SIG-M5 treated with dmso at 0.1 percent for 504 hours (cell line): ENCODE measurements around the gene TIFAB.
A peak's percentile ranks its signal among the peaks of the same experiment; 100 is the strongest.

Experiments
- DNase-seq: peaks from one replicate; lab custom pipeline; 2025; ENCODE audit not compliant: unreplicated experiment; lab: John Stamatoyannopoulos, UW

Gene TIFAB

DNA sequence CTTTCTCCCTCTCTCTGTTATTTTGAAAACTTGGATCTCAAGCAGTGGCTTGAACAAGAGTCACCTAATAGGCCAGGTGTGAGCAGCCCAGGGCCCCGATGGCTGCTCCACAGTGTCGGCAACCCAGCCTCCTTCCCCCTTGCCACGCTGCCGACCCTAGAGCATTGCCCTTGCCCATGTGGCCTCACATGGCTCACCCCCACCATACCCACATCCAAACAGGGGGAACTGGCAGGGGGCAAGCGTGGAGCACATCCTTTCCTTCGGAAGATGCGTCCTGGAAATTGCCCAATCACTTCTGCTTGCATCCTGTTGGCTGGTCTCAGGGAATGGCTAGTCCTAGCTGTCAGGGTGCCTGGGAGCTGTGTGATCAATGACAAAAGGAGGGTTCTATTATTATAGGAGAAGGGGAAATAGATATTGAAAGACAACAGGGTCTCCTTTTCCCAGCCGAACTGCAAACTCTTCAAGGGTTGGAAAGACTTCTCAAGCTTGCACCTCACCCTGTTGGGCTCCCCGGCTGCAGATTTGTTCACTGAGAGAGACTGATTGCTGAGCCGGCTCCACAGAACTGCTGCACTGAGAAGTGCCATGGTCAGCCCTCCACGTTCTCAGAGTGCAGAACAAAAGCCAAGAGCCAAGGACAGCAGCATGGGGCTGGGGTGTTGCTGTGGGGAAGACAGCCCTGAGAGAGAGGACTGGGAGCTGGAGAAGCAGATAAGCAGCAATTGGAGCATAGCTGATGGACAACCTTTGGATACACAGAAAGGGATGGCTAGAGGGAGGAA lies 8.3 kb upstream of the TIFAB start:
- DNase-seq, result no peak

DNA sequence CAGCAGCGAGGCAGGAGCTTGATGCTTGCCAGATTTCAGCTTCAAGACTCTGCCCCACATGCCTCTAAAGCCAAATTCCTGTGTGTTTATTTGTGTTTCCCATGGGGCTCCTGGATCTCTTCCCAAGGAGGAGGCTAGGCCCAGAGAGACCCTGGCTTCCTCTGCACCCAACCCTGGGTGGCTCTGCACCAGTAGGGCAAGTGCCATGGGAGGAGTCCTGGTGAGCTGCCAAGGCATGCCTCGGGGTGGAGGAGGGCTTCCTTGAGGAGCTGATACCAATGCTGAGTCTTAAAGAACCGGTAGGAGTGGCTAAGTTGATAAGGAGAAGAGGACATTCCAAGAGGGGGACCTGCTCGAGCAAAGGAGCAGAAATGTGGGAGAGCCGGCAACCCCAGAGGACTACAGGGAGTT lies 6.8 kb upstream of the TIFAB start:
- DNase-seq, result no peak

DNA sequence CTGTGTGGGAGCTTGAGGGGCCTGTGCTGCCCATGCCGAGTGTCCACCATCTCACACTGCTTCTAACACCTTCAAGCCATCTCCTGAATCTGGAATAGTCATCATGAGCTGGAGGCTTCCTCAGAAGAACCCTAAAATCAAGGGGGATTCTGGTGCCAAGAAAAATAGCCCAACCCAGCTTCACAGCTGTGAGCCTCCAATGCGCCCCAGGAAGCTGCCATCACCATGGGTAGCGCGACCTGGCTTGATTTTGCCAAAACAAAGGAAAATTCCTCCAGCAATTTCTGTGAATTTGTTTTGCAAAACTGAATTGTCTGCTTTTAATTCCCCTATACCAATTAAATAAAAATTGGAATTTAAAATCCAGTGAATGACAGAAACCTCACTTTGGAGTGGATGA lies 6.2 kb upstream of the TIFAB start:
- no peak for DNase-seq

DNA sequence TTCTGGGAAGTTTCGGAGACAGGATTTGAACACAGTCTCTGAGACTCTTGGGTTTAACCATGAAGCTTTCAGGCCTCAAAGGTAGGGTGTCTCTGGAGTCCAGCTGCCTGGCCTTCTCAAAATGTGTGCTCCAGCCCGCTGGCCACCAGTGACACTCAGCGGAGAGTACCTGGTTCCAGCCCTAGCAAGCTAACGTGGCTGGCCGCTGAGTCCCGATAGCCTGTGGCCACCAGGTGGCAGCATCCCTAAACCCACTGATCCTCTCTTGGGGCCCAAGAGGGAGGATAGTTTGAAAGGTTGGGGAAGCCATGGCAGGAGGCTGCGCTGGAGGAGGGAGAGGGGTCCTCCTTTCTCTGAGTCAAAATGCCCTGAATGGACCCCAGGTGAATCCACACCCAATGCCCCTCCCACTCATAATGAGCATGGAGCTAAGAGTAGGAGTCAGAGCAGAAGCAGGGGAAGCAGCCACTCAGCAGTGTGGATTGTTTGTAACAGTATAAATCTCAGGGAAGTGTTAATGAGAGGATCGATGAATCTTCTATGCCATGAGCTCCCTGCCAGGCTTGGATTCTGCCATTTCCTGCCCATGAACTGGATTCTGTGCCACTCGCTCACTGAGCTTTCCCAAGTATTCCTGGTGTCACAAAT lies 5.4 kb upstream of the TIFAB start:
- DNase-seq, result peak; percentile 77

DNA sequence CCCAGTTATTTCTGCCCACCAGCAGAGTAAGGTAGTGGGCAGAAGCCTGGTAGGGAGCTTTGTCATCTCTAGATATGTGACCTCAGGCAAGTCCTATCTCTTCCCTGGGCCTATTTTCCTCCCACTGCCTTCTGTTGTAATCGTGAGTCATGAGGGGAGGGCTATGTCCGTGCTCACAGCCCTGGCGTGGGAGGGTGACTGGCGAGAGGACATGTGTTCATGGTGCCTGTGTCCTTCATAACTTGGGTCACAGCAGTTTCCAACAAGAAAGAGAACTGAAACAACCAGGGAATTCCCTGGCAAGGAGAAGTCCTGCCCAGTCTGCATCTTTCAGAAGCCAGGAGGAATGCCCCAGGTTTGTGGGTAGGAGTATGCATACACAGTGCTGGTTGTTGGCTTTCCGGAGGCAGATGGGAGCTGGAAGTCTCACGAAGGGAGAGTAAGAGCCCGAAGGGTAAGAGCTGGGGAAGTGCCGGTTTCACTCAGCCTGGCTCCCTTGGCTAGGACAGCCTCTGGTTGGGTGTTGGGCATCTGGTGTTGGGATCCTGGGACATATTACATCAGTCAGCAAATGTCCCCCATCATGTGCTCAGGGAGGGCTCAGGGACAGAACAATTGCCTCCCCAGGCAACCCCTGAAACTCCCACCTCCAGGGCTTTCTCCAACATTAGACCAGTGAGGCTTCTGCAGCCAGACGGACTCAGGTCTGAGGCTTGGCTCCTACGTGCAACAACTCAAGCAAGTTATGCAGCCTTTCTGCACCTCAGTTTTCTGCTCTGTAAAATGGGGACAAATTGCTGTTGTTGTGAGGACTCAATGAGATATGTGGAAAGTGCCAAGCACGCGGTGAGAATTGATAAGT lies 4.3 kb upstream of the TIFAB start:
- peak; percentile 89 for DNase-seq

DNA sequence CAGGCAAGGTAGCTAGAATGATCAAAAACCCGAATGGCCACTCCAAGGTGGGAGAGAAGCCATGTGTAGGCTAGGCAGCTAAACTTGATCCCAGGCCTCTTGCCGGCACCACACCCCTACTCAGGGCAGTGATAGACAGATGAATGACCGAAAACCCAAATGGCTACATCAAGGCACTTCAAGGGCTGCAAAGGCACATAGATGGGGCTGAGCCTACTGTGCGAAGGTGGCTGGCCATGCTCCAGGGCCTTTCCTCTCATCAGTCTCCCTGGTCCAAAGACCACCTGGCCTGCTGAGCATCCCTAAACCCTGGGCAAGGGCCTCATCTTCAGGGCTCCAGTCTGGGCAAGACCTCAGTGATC lies 3.7 kb upstream of the TIFAB start:
- no peak for DNase-seq

DNA sequence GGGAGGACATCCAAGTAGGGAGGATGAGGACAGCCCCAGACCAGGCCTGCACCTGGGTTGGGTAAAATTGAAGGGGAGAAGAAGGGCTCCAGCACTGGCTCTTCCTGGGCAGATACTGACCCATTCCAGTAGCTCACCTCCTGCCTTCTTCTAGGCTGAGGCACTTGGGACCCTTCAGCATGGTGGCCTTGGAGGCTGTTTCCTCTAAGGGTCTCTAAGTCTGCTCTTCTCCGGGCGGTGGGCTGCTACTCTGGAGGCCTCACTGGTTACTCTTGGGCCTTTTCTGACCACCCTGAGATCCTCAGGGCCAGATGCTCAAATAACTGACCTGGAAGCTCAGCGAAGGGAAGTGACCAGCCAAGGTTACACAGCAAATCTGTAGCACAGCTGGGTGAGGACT lies 2.8 kb upstream of the TIFAB start:
- DNase-seq, result no peak

DNA sequence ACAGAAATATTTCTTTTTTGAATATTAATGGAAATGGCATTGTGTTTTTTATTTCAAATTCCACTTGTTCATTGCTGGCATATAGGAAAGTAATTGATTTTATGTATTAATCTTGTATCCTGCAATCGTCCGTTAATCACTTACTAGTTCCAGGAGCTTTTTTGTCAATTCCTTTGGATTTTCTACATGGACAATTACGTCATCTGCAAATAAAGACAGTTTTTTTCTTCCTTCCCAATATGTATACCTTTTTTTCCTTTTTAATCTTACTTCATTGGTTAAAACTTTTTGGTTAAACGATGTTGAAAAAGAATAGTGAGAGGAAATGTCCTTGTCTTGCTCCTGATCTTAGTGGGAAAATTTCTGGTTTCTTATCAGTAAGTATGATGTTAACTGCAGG lies 1.5 kb upstream of the TIFAB start:
- DNase-seq, result no peak

DNA sequence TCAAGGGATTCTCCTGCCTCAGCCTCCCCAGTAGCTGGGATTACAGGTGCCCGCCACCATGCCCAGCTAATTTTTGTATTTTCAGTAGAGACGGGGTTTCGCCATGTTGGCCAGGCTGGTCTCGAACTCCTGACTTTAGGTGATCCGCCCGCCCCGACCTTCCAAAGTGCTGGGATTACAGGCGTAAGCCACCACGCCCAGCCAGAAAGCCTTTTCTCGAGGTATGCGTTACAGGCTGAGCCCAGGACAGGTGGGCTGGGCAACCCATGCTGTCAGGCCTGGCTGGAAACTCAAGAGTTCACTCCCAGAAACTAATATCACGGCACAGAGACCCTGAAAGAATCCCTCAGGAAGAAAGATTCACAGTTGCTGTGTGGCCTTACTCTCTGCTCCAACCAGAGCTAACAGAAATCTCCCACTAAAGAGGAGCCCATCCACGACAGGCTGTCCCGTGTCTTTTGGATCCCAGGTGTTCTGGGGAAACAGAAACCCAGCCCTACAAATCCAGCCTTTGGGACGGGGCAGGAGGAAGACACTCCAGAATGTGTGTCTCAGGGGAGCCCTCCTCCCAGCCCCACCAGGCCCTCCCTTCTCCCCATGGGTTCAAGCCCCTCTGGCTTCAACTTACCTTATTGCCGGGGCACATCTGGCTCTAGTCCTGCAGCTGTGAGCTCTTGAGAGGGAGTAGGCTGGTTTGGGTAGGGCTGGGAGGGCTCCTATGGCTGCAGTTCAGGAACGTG lies 400 bp downstream of the TIFAB start:
- DNase-seq, result no peak

DNA sequence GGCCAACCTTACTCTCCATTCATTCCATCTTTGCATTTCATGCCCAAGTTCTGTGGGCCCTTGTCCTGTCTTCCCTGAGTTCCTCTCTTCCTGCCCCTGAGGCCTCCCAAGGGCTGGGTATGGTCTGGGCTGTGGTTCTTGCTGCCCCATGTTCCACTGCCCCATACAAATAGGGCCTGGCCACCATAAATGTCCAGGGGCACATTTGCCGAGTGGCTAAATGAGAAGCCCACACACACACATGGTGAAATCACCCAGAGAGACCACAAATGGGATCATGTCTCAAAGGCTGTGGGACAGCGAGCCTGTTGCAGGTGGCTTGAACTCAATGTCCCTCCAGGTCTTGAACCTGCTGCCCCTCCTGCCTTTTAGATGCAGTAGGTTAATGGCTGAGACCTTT lies 1.2 kb downstream of the TIFAB start:
- no peak for DNase-seq

DNA sequence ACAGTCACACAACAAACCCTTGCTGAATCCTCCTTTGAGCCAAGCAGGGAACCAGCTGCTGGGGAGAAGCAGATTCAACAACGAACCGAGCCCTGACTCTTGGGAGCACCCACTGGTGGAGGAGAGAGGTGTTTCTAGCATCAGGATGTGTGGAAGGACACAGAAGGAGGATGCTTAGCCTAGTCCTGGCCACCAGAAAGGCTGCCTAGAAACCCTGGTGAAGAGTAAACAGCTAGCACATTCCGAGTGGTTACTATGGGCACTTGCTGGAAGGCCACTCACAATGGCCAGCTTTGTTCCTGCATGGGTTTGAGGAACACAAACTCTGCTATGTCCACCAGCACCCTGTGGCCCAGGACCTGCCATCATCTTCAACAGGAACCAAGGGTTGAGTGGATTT lies 1.8 kb downstream of the TIFAB start:
- DNase-seq, result no peak

DNA sequence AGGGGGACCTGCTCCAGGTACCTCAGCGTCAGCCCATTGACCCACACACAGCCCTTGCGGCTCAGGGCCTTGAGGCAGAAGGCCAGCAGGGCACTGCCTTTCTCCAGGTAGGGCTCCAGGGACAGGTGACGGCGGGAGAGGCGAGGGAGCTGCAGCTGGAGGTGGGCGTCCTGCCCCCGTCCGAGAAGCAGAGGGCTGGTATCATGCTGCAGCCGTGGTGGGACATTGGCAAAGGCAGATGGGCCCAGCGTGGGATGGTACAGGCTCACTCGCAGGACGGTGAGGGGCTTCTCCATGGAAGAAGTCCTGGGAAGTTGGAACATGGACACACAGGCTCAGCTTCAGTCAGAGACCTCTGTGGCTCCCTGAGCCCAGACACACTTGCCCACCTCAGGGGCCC lies 2.5 kb downstream of the TIFAB start:
- no peak for DNase-seq

DNA sequence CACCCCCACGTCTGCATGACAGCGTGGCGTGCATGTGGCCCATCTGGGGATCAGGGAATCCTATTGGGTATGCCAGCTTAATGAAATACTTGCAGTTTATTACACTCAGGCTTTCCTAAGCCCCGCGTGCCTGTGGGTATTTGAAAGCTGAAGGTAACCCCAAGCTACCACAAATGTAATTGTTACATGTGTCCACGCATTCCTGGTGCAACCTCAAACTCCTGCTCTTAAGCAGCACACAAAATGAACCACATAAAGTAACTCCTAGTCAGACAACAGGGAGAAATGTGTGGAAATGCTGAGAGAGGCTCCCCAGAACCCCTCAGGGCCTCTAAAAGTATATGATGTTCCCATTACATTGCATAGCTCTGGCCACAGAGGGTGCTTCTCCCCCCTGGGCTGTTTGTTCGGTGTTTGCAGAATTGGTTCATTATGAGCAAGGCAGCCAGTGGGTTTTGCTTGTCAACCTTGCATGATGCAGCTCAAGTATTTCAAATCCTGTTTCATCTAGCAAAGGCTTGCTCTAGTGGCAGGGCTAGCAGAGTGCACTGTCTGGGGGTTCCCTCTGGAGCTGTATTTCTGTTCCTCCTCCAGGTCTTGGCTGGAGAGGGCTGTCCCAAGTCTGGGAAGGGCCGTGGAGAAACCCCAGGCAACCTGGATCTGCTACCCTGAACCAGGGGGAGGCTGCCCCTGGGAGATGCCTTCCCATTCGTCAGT lies 3.2 kb downstream of the TIFAB start:
- no peak for DNase-seq

DNA sequence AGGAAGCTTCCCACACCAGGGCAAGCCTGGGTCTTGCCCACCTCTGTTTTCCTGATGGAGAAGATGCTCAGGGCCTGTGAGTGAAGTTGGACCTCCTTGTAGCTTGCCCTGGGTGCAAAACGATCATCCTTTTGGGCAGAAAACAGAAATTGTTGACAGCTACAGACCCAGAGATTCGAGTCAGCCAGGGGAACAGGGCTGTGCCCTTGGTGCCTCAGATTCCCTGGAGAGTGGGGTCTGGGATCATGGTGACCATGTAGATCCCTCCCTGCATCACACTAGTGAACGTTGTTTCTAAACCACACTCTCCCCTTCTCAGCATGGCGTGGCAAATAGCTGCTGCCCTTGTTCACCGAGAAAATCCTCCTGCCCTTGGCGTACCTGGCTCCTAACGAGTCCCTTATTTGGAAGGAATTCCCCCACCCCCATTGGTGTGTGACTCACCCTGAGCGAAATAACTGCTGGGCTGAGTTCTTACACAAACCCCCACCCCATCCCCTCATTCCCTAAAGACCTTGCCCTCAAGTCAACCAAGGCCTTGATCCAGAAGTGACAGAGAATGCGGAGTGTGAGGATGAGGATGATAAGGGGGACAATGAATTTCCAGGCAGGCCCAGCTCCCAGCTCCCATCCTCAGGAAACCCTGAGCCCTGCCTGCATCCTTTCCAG lies 3.9 kb downstream of the TIFAB start:
- no peak for DNase-seq

DNA sequence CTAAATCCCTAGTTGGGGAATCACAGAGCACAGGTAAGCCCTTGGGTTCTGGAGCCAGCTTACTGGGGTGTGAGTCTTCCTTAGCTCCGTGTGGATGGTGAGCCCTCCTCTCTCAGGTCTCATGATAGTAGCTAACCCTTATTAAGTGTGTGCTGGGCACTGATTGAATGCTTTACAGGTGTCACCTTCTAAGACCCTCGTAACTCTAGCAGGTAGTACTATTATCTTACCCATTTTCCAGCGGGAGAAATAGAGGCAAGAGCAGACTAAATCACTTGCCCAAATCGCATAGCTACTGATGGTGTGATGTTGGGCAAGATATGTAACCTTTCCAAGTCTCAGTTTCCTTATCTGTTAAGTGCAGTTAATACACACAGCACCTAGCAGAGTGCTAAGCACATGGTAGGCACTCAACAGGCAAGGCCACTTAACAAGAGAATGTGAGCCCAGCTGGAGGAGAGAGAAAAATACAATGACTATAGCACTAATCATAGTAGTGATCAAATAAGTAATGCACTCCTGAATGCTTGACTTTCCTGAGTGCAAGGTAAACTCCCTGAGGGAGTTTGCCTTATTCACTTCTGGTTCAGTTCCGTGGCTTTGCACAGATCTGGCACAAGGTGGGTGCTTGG lies 4.7 kb downstream of the TIFAB start, which contains the start of gene DCANP1:
Gene DCANP1, minus strand, starts transcription at position 51 of the 632 bp plus-strand sequence. CDS start 240 bp downstream, outside the sequence.
- no peak for DNase-seq

DNA sequence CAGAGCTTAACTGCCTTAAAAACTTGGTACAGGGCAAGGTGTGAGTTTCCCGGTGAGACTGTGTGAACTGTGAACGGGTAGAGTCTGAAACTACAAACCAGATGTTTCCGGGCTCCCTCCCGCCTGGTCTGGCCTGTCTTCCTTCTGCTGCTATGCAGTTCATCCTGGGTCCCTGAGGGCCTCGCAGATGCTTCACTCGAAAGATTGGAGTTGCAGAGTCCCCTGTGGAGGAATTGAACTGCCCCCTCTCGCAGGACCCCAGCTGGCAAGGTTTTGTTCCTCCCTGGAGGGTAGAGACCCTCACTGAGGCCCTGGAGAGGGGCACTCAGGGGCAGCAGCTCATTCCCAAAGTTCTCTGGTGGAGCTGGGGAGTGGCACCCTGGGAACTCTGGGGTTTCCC lies 5.5 kb downstream of the TIFAB start:
- DNase-seq, result no peak

DNA sequence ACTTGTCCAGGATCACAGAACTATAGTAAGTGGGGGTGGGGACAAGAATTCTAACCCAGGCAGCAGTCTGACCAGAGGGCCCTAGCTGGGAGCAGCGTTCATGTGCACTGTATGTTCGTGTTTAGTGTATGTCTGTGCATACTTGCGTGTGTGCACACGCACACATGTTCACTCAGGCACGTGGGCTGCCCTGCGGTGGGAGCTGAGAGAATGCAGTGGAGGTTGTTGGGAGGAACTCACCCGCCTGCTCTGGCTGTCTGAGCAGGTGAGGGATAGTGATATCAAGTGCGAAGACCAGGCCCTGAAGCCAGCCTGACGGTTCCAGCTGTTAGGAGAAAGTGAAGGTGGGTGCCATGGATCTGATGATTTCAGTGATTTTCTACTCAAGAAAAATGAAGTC lies 5.9 kb downstream of the TIFAB start:
- DNase-seq, result no peak

DNA sequence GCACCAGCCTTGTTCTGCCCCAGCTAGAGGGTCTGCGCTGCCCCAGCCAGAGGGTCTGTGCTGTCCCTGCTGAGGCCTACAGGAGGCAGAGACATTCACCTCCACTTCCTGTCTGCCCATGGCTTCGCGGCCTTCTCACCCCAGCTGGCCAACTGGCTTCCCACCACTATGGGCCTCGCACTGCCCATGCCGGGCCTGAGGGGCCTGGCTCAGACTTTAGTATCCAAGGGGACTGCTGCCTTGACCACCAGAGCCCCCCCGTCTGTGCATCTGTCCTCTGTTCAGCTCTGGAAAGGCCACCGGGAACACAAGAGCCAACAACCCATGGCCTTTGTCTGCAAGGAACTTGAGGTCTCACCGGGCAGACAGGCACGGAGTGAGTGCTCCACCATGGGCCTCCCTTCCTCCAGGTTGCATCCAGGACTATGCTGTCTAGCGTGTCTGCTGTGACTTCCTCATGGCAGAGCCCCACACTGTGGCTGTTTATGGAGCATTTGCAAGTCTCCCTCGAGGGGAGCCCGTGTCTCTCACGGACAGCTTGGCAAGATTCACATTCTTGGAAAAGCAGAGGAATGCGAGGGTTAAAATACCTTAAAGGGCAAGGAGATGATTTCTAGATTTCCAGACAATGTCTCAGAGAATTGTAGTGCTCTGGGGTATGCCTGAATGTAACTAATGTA lies 6.7 kb downstream of the TIFAB start:
- DNase-seq, result no peak

DNA sequence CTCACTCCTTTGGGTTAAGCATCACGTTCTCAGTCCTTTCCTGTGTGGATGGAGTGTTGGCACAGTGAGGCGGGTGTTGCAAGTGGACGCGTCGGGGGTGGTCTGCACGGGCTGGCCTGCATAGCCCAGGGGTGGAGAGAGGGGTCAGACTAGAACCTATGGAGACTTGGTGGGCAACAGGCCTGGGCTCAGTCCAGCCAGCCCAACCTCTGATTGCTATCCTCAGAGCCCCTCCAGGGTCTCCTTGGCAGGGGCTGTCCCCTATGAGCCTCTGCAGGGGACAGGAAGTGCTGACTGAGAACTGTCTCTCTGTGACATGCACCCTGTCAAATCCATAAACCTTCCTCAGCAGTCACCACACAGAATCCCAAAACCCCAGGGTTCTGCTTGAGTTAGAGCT lies 7.3 kb downstream of the TIFAB start:
- DNase-seq, result no peak
